Natural killer cell (primary cell): ENCODE data around the gene NPHP4. TPM values are rescaled to one million over a fixed set of nuclear protein-coding genes. Genes with fewer than 3 reads are reported as not detected.
"Not testable (repeated sequence)": the region's sequence is repeated elsewhere in the genome, so short reads cannot be mapped to it uniquely, and the experiment has no call there.

Experiments
- ATAC-seq, 3 donors: fragments of 150-1000 bp in 2 of 3; fragments of 200-7000 bp in 1 of 3; cut with Tn5 transposase; 1 replicate in 1 of 3; 2 replicates in 2 of 3; pipeline ENCODE4 v1.10.0; 2021; ENCODE audit warnings: mild to moderate bottlenecking in 2 of 3, moderate library complexity in 2 of 3
- DNase-seq, 2 donors: peaks; one replicate each; pipeline versions ENCODE4 v3.0.0 to v3.0.0-alpha.2; 2013 to 2021; ENCODE audit warnings: mixed read lengths in 1 of 2
- H3K27ac ChIP-seq: one replicate; pipeline ENCODE4 v1.5.1; 2013; ENCODE audit warnings: mild to moderate bottlenecking, low read length
- H3K27me3 ChIP-seq: one replicate; pipeline ENCODE4 v1.6.1; 2013; ENCODE audit warnings: low read length; ENCODE audit not compliant: control insufficient read depth, insufficient read depth
- H3K36me3 ChIP-seq: one replicate; pipeline ENCODE4 v1.6.1; 2013; ENCODE audit warnings: low read length; ENCODE audit not compliant: control insufficient read depth, insufficient read depth
- H3K4me1 ChIP-seq: one replicate; pipeline ENCODE4 v1.6.1; 2013; ENCODE audit warnings: low read length; ENCODE audit not compliant: control insufficient read depth, insufficient read depth
- H3K4me3 ChIP-seq: one replicate; pipeline ENCODE4 v1.5.1; 2013; ENCODE audit warnings: low read length
- H3K9me3 ChIP-seq: one replicate; pipeline ENCODE4 v1.6.1; 2013; ENCODE audit warnings: low read length; ENCODE audit not compliant: control insufficient read depth, insufficient read depth
- H3K27ac Mint-ChIP-seq, 2 donors: one replicate each; pipeline ENCODE4 v1.8.0; 2022; ENCODE audit warnings: mild to moderate bottlenecking in 2 of 2, mixed read lengths in 2 of 2, moderate library complexity in 1 of 2
- H3K27me3 Mint-ChIP-seq, 2 donors: one replicate each; pipeline ENCODE4 v1.8.0; 2022; ENCODE audit warnings: low read depth in 2 of 2, mixed read lengths in 2 of 2
- H3K36me3 Mint-ChIP-seq: one replicate; pipeline ENCODE4 v1.8.0; 2022; ENCODE audit warnings: mixed read lengths
- H3K4me1 Mint-ChIP-seq, 2 donors: one replicate each; pipeline ENCODE4 v1.8.0; 2022; ENCODE audit warnings: mixed read lengths in 2 of 2
- H3K4me3 Mint-ChIP-seq: one replicate; pipeline ENCODE4 v1.8.0; 2022; ENCODE audit warnings: mild to moderate bottlenecking, moderate library complexity, mixed read lengths
- H3K9me3 Mint-ChIP-seq, 2 donors: one replicate each; pipeline ENCODE4 v1.8.0; 2022; ENCODE audit warnings: mixed read lengths in 2 of 2
- WGBS: methylation state at CpG from one replicate; pipeline ENCODE4 v1.1.7; 2013; ENCODE audit warnings: missing lambda C conversion rate; ENCODE audit not compliant: insufficient coverage; 5-methylcytosine and 5-hydroxymethylcytosine counted together
- intact Hi-C: fragments of 100-400 bp; cut with micrococcal nuclease; formaldehyde crosslinking; loops from one replicate; pipeline ENCODE4 v1.14.2; 2022
- total RNA-seq, 4 donors: library from RNA; stranded (reverse); fragments of 120-200 nt in 1 of 4; gene quantifications; one replicate each; pipeline versions ENCODE4 v1.2.3 to v1.2.4, GENCODE V29; 2013 to 2022
- TF ChIP-seq, protein P1 (sequence below): fragments of 200-600 bp; IDR thresholded peaks from one replicate; pipeline ENCODE4 v1.8.0; 2022; ENCODE audit warnings: antibody characterized with exemption

Gene NPHP4
- total RNA-seq, 3 donors from 2014 or later (not counting 1 experiment from before 2014, with no cell fraction given), result 6.3 to 14.7 (median 10.1) TPM

DNA sequence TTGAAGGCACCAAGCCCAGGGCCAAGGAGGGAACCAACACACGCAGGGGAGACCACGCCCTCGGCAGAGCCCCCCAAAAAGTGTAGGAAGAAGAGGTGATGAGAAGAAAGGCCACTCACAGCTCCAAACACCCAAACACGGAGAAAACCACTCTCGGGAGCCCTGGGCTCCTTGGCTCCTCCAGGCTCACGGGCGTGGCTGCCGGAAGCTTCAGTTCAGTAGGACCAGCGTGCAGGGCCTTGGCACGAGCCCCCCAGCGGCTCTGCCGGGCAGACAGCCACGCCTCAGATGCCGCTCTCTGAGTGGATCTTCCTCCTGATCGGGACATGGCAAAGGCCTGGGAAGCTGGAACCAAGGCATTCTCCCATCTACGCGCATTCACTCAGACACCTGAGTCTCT, 94.0 kb downstream of the NPHP4 start:
- Mint-ChIP-seq H3K27me3 (no peaks in the 10 kb centered on the region), H3K9me3 (peaks cover 0 to 3% of the 10 kb centered on the region in 2 donors), H3K4me3 (no peak overlapping the region), H3K4me1 (peaks cover 11 to 14% of the 10 kb centered on the region in 2 donors), H3K27ac (no peak overlapping the region), H3K36me3 (no peaks in the 10 kb centered on the region)
- TF ChIP-seq, protein P1, sequence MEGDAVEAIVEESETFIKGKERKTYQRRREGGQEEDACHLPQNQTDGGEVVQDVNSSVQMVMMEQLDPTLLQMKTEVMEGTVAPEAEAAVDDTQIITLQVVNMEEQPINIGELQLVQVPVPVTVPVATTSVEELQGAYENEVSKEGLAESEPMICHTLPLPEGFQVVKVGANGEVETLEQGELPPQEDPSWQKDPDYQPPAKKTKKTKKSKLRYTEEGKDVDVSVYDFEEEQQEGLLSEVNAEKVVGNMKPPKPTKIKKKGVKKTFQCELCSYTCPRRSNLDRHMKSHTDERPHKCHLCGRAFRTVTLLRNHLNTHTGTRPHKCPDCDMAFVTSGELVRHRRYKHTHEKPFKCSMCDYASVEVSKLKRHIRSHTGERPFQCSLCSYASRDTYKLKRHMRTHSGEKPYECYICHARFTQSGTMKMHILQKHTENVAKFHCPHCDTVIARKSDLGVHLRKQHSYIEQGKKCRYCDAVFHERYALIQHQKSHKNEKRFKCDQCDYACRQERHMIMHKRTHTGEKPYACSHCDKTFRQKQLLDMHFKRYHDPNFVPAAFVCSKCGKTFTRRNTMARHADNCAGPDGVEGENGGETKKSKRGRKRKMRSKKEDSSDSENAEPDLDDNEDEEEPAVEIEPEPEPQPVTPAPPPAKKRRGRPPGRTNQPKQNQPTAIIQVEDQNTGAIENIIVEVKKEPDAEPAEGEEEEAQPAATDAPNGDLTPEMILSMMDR, result no peak
- no peaks in the 10 kb centered on the region for H3K9me3 ChIP-seq
- no peaks in the 10 kb centered on the region for H3K27me3 ChIP-seq
- WGBS, result 98% methylated on average over 17 of the region's 17 CpGs
- intact Hi-C loops, result no loop called here
- no peaks in the 10 kb centered on the region for H3K36me3 ChIP-seq
- ATAC-seq (no peak), DNase-seq (no peak)
- no peak overlapping the region for H3K27ac ChIP-seq
- H3K4me1 ChIP-seq, result peaks cover 5% of the 10 kb centered on the region
- no peak overlapping the region for H3K4me3 ChIP-seq

DNA sequence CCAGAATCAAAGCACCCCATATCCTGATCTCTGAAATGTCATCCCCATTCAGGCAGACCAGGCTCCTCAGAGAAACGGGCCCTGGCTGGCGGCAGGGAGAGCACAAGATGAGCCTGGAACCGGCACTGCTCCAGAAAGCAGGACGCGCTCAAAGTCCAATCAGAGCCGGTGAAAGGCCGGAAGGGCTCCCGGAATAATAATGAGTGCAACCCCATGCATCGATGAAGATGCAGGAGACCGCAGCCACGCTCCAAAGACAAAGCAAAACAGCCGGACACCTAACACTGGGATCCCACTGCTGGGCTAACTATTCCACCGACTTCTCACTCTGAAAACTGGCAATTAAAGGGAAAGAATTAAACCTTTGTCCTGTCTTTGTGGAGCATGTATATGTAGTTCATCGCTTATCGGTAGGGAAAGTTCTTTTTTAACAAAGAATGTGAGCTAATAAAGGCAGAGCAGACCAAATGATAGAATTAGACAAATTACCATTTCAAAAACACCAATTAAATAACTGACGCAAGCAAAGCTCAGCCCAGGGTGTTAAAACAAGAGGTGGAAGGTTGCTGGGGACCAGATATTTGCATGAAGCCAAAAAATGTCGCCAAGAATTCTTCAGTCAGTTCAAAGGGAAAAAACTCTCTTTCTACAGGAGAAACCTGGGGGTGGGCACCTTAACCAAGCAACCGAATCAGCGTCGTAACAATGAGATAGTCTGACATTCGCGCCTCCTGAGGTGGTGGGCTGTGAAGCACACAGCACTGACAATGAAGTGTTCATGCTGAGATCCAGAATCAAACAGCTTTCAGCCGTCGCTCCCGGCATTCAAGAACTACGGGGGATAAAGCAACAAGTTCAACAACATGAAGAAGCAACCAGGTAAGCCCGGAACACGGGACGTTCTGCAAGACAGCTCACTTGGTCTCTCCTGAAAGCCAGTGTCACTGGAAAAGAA, 95.2 kb downstream of the NPHP4 start:
- Histone ChIP-seq H3K27ac (no peak overlapping the region), H3K27me3 (no peaks in the 10 kb centered on the region), H3K4me1 (peaks cover 4% of the 10 kb centered on the region), H3K4me3 (no peak overlapping the region), H3K36me3 (no peaks in the 10 kb centered on the region), H3K9me3 (no peaks in the 10 kb centered on the region)
- ATAC-seq (no peak), DNase-seq (no peak)
- 94% methylated on average over 27 of the region's 29 CpGs for WGBS
- no peaks in the 10 kb centered on the region for H3K27me3 Mint-ChIP-seq
- intact Hi-C loops, result no loop called here
- TF ChIP-seq, protein P1, result no peak
- no peak overlapping the region for H3K27ac Mint-ChIP-seq
- H3K36me3 Mint-ChIP-seq, result no peaks in the 10 kb centered on the region
- H3K4me1 Mint-ChIP-seq, result peaks cover 7 to 9% of the 10 kb centered on the region in 2 donors
- peaks cover 0 to 3% of the 10 kb centered on the region in 2 donors for H3K9me3 Mint-ChIP-seq
- no peak overlapping the region for H3K4me3 Mint-ChIP-seq

DNA sequence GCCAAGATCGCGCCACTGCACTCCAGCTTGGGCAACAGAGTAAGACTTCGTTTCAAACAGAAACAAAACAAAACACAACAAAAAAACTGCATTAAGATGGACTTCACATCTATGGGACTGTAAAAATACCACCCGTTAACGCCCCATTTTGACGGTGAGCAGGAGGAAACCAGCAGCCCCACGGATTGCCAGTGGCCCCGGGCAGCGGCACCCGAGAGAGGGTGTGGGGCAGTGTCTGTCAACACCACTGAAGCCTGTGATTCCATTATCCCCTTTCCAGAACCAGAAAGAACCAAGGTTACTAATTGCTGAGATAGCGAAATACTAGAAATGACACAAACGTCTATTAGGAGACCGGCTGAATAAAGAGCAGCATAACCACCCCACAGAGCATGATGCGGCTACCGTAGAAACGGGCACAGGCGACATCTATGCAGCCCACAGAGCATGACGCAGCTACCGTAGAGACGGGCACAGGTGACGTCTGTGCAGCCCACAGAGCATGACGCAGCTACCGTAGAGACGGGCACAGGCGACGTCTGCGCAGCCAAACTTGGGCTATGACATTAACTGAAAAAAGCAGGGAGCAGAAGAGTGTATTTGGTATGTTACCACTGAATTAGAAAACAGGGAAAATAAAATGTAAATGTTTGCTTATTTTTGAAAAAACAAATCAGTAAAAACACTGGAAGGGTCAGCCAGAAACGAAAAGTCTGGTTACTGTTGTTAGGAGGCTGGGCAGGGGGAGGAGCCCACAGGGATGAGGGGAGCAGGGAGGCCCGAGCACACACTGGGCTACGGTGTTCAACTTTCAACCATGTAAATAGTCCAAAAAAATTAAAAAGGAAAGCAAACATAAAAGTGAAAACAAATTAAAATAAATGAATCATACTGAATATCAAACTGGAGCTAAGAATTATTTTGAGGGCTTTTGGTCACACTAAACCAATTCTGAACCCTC, 96.5 kb downstream of the NPHP4 start:
- Histone ChIP-seq H3K9me3 (no peaks in the 10 kb centered on the region), H3K27ac (no peak overlapping the region), H3K4me3 (no peak overlapping the region), H3K27me3 (no peaks in the 10 kb centered on the region), H3K4me1 (no peaks in the 10 kb centered on the region), H3K36me3 (no peaks in the 10 kb centered on the region)
- TF ChIP-seq, protein P1, result no peak
- H3K4me3 Mint-ChIP-seq, result no peak overlapping the region
- ATAC-seq (no peak), DNase-seq (no peak)
- H3K27ac Mint-ChIP-seq, result no peak overlapping the region
- H3K4me1 Mint-ChIP-seq, result no peaks in the 10 kb centered on the region
- peaks cover 0 to 3% of the 10 kb centered on the region in 2 donors for H3K9me3 Mint-ChIP-seq
- no peaks in the 10 kb centered on the region for H3K36me3 Mint-ChIP-seq
- WGBS, result 95% methylated on average over 28 of the region's 30 CpGs
- intact Hi-C loops, result no loop called here
- H3K27me3 Mint-ChIP-seq, result no peaks in the 10 kb centered on the region

DNA sequence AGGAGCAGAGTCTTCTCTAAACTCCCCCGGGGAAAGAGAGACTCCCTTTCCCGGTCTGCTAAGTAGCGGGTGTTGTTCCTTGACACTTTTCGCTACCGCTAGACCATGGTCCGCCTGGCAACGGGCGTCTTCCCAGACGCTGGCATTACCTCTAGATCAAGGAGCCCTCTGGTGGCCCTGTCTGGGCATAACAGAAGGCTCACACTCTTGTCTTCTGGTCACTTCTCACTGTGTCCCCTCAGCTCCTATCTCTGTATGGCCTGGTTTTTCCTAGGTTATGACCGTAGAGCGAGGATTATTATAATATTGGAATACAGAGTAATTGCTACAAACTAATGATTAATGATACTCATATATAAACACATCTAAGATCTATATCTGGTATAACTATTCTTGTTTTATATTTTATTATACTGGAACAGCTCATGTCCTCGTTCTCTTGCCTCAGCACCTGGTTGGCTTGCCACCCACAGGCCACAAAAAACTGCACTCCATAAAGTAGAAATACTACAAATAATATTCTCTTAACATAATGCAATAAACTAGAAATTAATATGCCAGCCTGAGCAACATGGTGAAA, 98.4 kb downstream of the NPHP4 start:
- H3K4me3 Mint-ChIP-seq, H3K4me1 Mint-ChIP-seq, H3K27me3 Mint-ChIP-seq, DNase-seq, intact Hi-C loops, H3K4me1 ChIP-seq, H3K4me3 ChIP-seq, H3K27me3 ChIP-seq, H3K36me3 ChIP-seq, H3K27ac ChIP-seq, H3K9me3 Mint-ChIP-seq, ATAC-seq, H3K27ac Mint-ChIP-seq, H3K36me3 Mint-ChIP-seq, H3K9me3 ChIP-seq: not testable (repeated sequence)
- 83% methylated on average over 10 of the region's 12 CpGs for WGBS
